ENCODE measurements around the gene DYNLT1. TPM values are rescaled to one million over a fixed set of nuclear protein-coding genes. Genes with fewer than 3 reads are reported as not detected.
"Not testable (repeated sequence)": the region's sequence is repeated elsewhere in the genome, so short reads cannot be mapped to it uniquely, and the experiment has no call there.

Gene DYNLT1
- total RNA-seq, 8 experiments from 2014 or later: 119 to 364 (median 197) TPM

DNA sequence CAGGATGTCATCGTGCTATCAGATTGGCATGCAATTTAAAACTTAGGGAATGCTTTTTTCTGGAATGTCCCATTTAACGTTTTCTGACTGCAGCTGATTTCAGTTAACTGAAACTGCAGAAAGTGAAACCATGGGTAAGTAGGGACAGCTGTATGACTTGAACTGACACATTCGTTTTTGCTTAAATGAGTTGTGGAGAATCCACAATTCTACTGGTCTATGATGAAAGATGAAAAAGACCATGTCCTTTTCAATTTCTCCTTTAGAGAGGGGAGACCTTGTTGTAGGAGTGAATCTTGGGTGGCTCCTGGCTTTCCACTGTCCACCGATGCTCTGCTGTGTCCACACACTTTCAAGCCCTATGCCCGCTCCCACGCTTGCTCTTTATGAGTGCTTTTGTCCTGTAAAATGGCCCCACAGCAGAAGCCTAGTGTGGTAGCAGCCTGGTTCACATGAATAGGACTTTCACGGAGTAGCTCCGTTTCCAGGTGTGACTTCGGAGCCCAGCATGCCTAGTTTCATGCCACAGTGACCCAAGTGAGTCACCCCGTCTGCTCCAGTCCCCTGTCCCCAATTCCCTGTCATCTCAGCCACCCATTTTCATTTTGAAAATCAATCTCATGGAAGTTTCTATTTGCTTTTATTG lies 21.9 kb downstream of the DYNLT1 start:
- no peak for ATAC-seq (replicated peaks in 6 of 8)
- no peaks in the 10 kb centered on the region for H3K4me1 ChIP-seq (replicated peaks in 1 of 2)
- in situ Hi-C loops (cut with MboI; ENCODE audit: low pct_unique_long_range_greater_than_20kb in 2 of 9, low sequenced_read_pairs in 9 of 9, unreplicated experiment in 9 of 9): no loop called here
- H3K4me3 ChIP-seq: no peak overlapping the region
- H3K27ac ChIP-seq: no peak overlapping the region
- 50 to 96% (median 80%) methylated on average over 2 to 8 of the region's 10 CpGs; no CpG with 5 or more reads in 1 of the 10 experiments for WGBS, 10 experiments

DNA sequence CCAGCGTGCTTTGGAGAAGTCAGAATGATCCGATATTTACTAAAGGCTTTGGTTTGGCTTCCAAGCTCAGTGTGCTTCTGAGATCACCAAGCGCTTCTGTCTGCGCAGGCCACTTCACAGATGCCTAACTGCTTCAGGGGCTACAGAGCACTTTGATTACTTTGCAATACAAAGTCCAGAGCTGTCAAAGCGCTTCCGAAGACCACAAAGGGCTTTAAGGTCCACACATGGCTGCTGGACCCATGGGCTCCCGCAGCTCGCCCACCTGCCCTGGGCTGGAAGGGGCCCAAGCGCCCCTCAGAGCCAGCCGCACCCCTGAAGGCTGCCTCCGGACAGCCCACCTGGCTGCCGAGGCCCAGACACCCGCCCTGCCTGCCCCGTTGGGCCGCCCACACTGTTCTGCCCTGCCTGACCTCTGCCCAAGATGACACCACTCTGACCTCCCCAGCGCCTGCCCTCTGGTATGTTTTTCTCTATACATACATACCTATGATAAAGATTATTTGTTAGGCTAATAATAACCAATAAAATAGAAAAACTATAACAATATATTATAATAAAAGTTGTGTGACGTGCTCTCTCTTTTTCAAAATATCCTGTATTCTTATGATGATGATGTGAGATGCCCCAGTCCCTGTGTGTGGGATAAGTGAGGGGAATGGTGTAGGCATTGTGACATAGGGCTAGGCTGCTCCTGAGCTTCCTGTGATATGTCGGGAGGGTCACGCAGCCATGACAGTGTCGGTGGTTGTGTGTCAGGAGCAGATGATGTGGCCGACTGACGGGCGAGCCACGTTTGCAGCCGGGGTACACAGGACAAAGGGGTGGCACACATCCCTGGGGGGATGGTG lies 22.6 kb downstream of the DYNLT1 start:
- H3K27ac ChIP-seq: no peak overlapping the region
- in situ Hi-C loops (cut with MboI; ENCODE audit: low pct_unique_long_range_greater_than_20kb in 2 of 9, low sequenced_read_pairs in 9 of 9, unreplicated experiment in 9 of 9): no loop called here
- whole genome bisulfite sequencing, 10 experiments: 60 to 100% (median 95%) methylated on average over 1 to 18 of the region's 25 CpGs
- no peaks in the 10 kb centered on the region for H3K4me1 ChIP-seq (replicated peaks in 1 of 2)
- H3K4me3 ChIP-seq: no peak overlapping the region
- ATAC-seq (replicated peaks in 6 of 8): no peak

DNA sequence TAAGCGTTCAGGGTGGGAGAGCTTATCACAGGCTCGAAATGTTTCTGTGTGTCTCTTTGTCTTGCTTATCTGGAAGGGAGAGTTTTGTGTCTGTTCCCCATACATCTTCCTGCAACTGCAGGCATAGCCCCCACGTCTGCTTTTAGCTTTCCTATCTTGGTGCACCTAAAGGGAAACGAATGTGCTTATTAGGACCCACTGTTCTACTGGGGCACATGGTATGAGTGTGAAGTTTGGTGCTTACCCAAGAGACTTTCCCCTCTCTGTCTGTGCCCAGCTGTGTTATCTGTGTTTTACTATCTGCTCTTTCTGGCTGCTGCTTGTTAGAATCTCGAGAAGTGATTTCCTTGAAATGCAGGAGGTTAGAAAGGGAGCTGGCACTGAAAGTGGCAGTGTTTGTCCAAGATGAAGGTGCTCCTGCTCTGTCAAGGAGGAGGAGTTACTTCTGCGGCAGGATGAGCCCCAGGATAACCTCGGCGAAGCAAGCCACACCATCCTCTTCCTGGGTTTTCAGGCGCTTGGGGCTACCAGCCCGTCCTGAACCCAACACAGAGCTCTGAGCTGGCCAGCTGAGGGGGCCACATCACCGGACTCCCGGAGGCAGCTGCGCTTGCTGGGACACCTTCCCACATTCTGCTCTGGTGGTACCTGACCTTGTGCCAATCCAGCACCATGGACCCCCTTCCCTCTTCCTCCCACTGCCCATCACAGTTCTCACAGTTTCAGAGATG lies 23.4 kb downstream of the DYNLT1 start:
- in situ Hi-C loops (cut with MboI; ENCODE audit: low pct_unique_long_range_greater_than_20kb in 2 of 9, low sequenced_read_pairs in 9 of 9, unreplicated experiment in 9 of 9): no loop called here
- 80 to 100% (median 98%) methylated on average over 1 to 8 of the region's 13 CpGs; no CpG with 5 or more reads in 2 of the 10 experiments for WGBS, 10 experiments
- H3K27ac ChIP-seq: no peak overlapping the region
- no peaks in the 10 kb centered on the region for H3K4me1 ChIP-seq (replicated peaks in 1 of 2)
- ATAC-seq (replicated peaks in 6 of 8): no peak
- no peak overlapping the region for H3K4me3 ChIP-seq

DNA sequence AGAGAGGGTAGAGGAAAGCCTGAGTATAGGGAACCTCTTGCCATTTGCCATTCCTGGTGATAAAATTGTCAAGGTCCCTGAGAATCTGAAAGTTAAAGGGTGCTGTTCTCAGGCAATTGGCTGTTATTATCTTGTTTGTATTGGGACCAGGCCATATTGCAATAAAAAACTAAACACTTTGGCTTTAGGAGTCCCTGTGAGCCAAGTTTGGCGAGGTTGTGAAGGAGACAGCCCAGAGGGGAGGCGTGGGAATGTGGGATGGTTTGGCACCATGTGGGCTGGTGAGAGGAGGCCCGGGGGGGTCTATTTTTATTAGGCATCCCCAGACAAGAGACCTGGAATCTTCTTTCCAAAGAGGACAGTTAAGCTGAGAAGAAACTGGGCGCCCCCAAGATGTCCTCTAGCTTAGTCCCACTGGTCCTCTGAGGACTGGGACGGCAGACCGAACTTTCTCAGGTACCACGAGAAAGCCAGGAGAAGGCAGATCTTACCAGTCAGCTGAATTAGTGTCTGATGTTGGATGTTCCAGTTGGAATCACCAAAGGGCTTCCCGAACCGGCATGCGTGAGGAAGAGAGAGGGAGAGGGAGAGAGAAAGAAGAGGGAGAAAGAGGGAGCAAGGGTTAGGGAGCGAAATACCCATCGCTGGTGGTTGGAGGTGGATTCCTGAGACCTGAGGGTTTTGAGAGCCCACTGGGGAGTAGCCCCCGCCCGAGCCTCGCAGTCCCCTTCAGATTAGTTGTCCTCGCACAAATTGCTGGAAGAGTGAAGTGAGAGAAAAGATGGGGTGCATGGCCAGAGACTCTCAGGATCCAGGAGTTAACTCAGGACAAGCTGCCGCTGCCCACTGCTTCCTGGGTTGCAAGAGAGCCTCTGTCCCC lies 24.4 kb downstream of the DYNLT1 start:
- in situ Hi-C loops (cut with MboI; ENCODE audit: low pct_unique_long_range_greater_than_20kb in 2 of 9, low sequenced_read_pairs in 9 of 9, unreplicated experiment in 9 of 9): no loop called here
- H3K4me3 ChIP-seq: no peak overlapping the region
- 85 to 100% (median 94%) methylated on average over 1 to 10 of the region's 17 CpGs; no CpG with 5 or more reads in 1 of the 10 experiments for WGBS, 10 experiments
- no peaks in the 10 kb centered on the region for H3K4me1 ChIP-seq (replicated peaks in 1 of 2)
- no peak overlapping the region for H3K27ac ChIP-seq
- no peak for ATAC-seq (replicated peaks in 6 of 8)

DNA sequence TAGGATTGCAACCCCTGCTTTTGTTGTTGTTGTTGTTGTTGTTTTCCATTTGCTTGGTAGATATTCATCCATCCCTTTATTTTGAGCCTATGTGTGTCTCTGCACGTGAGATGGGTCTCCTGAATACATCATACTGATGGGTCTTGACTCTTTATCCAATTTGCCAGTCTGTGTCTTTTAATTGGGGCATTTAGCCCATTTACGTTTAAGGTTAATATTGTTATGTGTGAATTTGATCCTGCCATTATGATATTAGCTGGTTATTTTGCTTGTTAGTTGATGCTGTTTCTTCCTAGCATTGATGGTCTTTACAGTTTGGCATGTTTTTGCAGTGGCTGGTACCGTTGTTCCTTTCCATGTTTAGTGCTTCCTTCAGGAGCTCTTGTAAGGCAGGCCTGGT lies 26.3 kb downstream of the DYNLT1 start:
- H3K4me3 ChIP-seq; H3K27ac ChIP-seq; in situ Hi-C loops (cut with MboI; ENCODE audit: low pct_unique_long_range_greater_than_20kb in 2 of 9, low sequenced_read_pairs in 9 of 9, unreplicated experiment in 9 of 9); H3K4me1 ChIP-seq (replicated peaks in 1 of 2); ATAC-seq (replicated peaks in 6 of 8): not testable (repeated sequence)
- 80 to 100% (median 83%) methylated on average over 1 to 2 of the region's 3 CpGs; no CpG with 5 or more reads in 5 of the 10 experiments for WGBS, 10 experiments

- H3K4me3 ChIP-seq; ATAC-seq (replicated peaks in 6 of 8); in situ Hi-C loops (cut with MboI; ENCODE audit: low pct_unique_long_range_greater_than_20kb in 2 of 9, low sequenced_read_pairs in 9 of 9, unreplicated experiment in 9 of 9); H3K27ac ChIP-seq; H3K4me1 ChIP-seq (replicated peaks in 1 of 2): not testable (repeated sequence)
- 93 to 100% (median 100%) methylated on average over 1 to 2 of the region's 3 CpGs; no CpG with 5 or more reads in 5 of the 10 experiments for WGBS, 10 experiments
These were observed 29.9 kb downstream of the DYNLT1 start for GRCh38 chr6:158614606-158615005.

- no peak for ATAC-seq (replicated peaks in 6 of 8)
- H3K4me3 ChIP-seq: no peak overlapping the region
- H3K4me1 ChIP-seq (replicated peaks in 1 of 2): no peaks in the 10 kb centered on the region
- 75 to 94% (median 89%) methylated on average over 4 to 10 of the region's 14 CpGs; no CpG with 5 or more reads in 1 of the 10 experiments for WGBS, 10 experiments
- in situ Hi-C loops (cut with MboI; ENCODE audit: low pct_unique_long_range_greater_than_20kb in 2 of 9, low sequenced_read_pairs in 9 of 9, unreplicated experiment in 9 of 9): no loop called here
- no peak overlapping the region for H3K27ac ChIP-seq
These were observed 32.8 kb downstream of the DYNLT1 start for GRCh38 chr6:158611541-158612370.

GRCh38 chr6:158611039-158611438 lies 33.5 kb downstream of the DYNLT1 start:
- Histone ChIP-seq H3K27ac (no peak overlapping the region), H3K4me3 (no peak overlapping the region), H3K4me1 (replicated peaks in 1 of 2) (no peaks in the 10 kb centered on the region)
- in situ Hi-C loops (cut with MboI; ENCODE audit: low pct_unique_long_range_greater_than_20kb in 2 of 9, low sequenced_read_pairs in 9 of 9, unreplicated experiment in 9 of 9): no loop called here
- no peak for ATAC-seq (replicated peaks in 6 of 8)
- WGBS, 10 experiments: 83 to 100% (median 97%) methylated on average over 1 to 3 of the region's 3 CpGs; no CpG with 5 or more reads in 4 of the 10 experiments

DNA sequence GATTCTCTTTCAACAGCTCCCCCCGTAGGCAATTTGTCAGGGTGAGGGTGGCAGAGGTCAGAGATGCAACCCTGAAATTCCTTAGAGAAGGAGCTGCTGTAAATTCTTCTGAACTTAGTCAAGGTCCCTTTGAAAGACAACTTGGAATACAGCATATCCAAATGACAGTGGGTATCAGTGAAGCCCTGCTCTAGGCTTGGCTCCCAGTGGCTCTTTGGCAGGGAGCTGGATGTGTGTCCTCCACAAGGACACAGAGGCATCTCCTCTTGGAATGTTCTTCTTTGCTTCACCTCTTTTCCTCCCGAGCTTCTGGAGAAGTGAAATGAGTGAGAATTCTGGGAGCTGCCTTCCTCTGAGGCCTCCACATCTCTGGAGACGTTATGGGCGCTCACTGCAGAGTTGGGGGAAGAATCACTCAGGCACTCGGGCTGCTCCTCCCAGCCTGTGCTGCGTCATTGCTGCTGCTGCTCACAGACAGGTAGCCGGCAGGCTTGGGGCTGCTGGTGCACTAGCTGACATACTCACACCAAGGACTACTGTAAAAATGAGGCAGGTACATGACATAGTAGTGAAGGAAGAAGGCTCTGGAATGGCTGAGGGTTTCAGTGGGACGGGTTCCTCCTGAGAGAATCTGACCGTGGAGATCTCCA lies 34.1 kb downstream of the DYNLT1 start:
- no peak for ATAC-seq (replicated peaks in 6 of 8)
- H3K4me3 ChIP-seq: no peak overlapping the region
- H3K27ac ChIP-seq: no peak overlapping the region
- 0 to 100% (median 87%) methylated on average over 1 to 9 of the region's 9 CpGs; no CpG with 5 or more reads in 4 of the 10 experiments for WGBS, 10 experiments
- in situ Hi-C loops (cut with MboI; ENCODE audit: low pct_unique_long_range_greater_than_20kb in 2 of 9, low sequenced_read_pairs in 9 of 9, unreplicated experiment in 9 of 9): no loop called here
- H3K4me1 ChIP-seq (replicated peaks in 1 of 2): no peaks in the 10 kb centered on the region

DNA sequence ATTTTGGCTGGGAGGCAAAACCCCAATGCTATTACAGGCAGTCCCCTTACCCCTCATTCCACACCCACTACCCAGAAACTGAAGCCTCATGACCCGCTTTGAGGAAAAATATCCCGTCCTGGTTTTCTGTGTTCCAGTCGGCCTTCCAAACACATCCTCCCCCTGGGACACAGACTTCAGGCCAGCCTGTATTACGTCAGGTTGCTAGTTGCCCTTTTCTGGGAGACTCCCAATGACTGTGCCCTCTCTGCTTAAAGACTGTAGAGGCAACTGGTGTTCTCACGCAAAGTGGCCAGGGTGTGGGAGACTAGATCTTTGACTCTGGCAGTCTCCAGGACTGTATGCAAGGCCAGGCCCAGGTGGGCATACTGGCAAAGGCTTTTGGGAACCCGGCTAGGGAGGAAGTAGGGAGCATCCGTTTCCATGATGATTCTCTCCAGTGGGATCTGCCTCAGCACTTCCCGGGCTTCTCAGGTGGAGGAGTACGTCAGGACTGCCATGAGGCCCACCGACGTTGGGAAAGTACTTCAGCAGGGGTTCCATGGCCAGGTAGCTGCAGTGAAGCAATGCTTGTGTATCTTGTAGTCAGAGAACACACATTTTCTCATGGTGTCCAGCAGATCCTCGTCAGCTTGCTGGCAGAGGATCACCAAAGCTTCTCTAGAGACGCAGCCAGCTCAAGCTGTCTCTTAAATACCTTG lies 34.9 kb downstream of the DYNLT1 start:
- in situ Hi-C loops (cut with MboI; ENCODE audit: low pct_unique_long_range_greater_than_20kb in 2 of 9, low sequenced_read_pairs in 9 of 9, unreplicated experiment in 9 of 9): loop anchor here in 1 of 9 experiments (10.0 kb wide), 1 partner anchor 395 kb away; no protein-coding TSS in a partner anchor
- H3K27ac ChIP-seq: no peak overlapping the region
- WGBS, 10 experiments: 90 to 100% (median 98%) methylated on average over 2 to 8 of the region's 13 CpGs; no CpG with 5 or more reads in 2 of the 10 experiments
- ATAC-seq (replicated peaks in 6 of 8): no peak
- no peak overlapping the region for H3K4me3 ChIP-seq
- H3K4me1 ChIP-seq (replicated peaks in 1 of 2): no peaks in the 10 kb centered on the region

- H3K4me3 ChIP-seq: no peak overlapping the region
- in situ Hi-C loops (cut with MboI; ENCODE audit: low pct_unique_long_range_greater_than_20kb in 2 of 9, low sequenced_read_pairs in 9 of 9, unreplicated experiment in 9 of 9): loop anchor here in 1 of 9 experiments (10.0 kb wide), 1 partner anchor 393 kb away; no protein-coding TSS in a partner anchor
- ATAC-seq (replicated peaks in 6 of 8): no peak
- no peak overlapping the region for H3K27ac ChIP-seq
- WGBS, 10 experiments: 75 to 100% (median 96%) methylated on average over 1 to 8 of the region's 12 CpGs; no CpG with 5 or more reads in 3 of the 10 experiments
- H3K4me1 ChIP-seq (replicated peaks in 1 of 2): no peaks in the 10 kb centered on the region
These were observed 36.3 kb downstream of the DYNLT1 start for GRCh38 chr6:158608221-158608620.
